Muscle layer of colon (tissue), 2 donors: ENCODE data around the gene C2CD5.
A peak's percentile ranks its signal among the peaks of the same experiment; 100 is the strongest.
"Not testable (repeated sequence)": the region's sequence is repeated elsewhere in the genome, so short reads cannot be mapped to it uniquely, and the experiment has no call there.

Experiments used
- H3K27ac ChIP-seq: one replicate; pipeline ENCODE4 v1.7.0; 2013; ENCODE audit warnings: low read depth, mild to moderate bottlenecking, low read length, moderate library complexity
- H3K27me3 ChIP-seq, 2 donors: one replicate each; pipeline ENCODE4 v1.7.0; 2013; ENCODE audit warnings: low read length in 2 of 2, mild to moderate bottlenecking in 2 of 2; ENCODE audit not compliant: insufficient read depth in 2 of 2, control insufficient read depth in 1 of 2
- H3K36me3 ChIP-seq: one replicate; pipeline ENCODE4 v1.7.0; 2013; ENCODE audit warnings: mild to moderate bottlenecking, low read length; ENCODE audit not compliant: insufficient read depth
- H3K4me1 ChIP-seq: one replicate; pipeline ENCODE4 v1.7.0; 2013; ENCODE audit warnings: mild to moderate bottlenecking, low read length; ENCODE audit not compliant: insufficient read depth
- H3K4me3 ChIP-seq, 2 donors: one replicate each; pipeline ENCODE4 v1.7.0; 2013; ENCODE audit warnings: low read length in 2 of 2, low read depth in 1 of 2, mild to moderate bottlenecking in 1 of 2, moderate library complexity in 1 of 2
- H3K9ac ChIP-seq: one replicate; pipeline ENCODE4 v1.7.0; 2013; ENCODE audit warnings: low read length
- H3K9me3 ChIP-seq: one replicate; pipeline ENCODE4 v1.7.0; 2013; ENCODE audit warnings: mild to moderate bottlenecking, low read length
- donor health status: abdominal sarcoma.
- donor health status: Adenocarcinoma of cecum.

Gene C2CD5

GRCh38 chr12:22562036-22563028 lies 18.0 kb upstream of the C2CD5 start:
- Histone ChIP-seq H3K4me3 (no peak overlapping the region), H3K27ac (no peak overlapping the region), H3K4me1 (no peaks in the 10 kb centered on the region), H3K9me3 (no peaks in the 10 kb centered on the region), H3K9ac (no peak overlapping the region), H3K36me3 (no peaks in the 10 kb centered on the region), H3K27me3 (no peaks in the 10 kb centered on the region)

- H3K4me1 ChIP-seq, H3K9me3 ChIP-seq, H3K27me3 ChIP-seq, H3K27ac ChIP-seq, H3K9ac ChIP-seq, H3K4me3 ChIP-seq, H3K36me3 ChIP-seq: not testable (repeated sequence)
Observed at GRCh38 chr12:22554750-22555149, 10.4 kb upstream of the C2CD5 start.

DNA sequence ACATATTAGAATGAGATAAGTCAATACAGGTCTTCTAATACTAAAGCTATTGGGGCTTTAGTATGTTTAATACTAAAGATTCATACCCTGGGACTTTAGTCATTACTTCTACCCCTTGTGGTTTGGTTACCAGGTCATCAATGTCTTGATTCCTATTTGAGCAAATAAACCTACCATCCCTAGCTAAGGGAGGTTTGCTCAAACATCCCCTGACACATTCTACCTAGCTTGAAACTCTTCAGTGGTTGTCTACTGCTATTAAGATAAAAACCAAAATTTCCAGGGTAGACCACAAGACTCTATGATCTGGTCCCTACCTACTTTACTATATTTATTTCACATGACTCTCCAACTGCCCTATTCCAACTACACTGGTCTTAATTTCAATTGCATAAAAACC lies 7.3 kb upstream of the C2CD5 start:
- H3K4me1 ChIP-seq = no peaks in the 10 kb centered on the region
- no peaks in the 10 kb centered on the region for H3K27me3 ChIP-seq
- no peak overlapping the region for H3K9ac ChIP-seq
- no peak overlapping the region for H3K27ac ChIP-seq
- no peaks in the 10 kb centered on the region for H3K9me3 ChIP-seq
- no peaks in the 10 kb centered on the region for H3K36me3 ChIP-seq
- H3K4me3 ChIP-seq = no peak overlapping the region

DNA sequence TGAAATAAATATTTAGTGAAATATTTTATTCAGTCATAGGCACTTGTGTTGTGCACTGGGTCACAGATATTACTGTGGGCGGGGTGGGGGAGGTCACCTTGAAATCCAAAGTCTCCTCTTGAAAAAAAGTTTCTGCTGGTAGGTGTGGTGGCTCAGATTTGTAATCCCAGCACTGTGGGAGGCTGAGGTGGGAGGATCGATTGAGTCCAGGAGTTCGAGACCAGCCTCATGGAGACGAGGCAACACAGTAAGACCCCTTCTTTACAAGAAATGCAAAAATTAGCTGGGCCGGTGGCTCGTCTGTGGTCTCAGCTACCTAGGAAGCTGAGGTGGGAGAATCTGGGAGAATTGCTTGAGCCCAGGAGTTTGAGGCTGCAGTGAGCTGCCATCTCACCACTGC lies 913 bp upstream of the C2CD5 start:
- Histone ChIP-seq H3K27ac (no peak overlapping the region), H3K9me3 (no peaks in the 10 kb centered on the region), H3K4me1 (peaks cover 26% of the 10 kb centered on the region), H3K9ac (no peak overlapping the region), H3K36me3 (no peaks in the 10 kb centered on the region), H3K4me3 (no peak overlapping the region), H3K27me3 (no peaks in the 10 kb centered on the region)

DNA sequence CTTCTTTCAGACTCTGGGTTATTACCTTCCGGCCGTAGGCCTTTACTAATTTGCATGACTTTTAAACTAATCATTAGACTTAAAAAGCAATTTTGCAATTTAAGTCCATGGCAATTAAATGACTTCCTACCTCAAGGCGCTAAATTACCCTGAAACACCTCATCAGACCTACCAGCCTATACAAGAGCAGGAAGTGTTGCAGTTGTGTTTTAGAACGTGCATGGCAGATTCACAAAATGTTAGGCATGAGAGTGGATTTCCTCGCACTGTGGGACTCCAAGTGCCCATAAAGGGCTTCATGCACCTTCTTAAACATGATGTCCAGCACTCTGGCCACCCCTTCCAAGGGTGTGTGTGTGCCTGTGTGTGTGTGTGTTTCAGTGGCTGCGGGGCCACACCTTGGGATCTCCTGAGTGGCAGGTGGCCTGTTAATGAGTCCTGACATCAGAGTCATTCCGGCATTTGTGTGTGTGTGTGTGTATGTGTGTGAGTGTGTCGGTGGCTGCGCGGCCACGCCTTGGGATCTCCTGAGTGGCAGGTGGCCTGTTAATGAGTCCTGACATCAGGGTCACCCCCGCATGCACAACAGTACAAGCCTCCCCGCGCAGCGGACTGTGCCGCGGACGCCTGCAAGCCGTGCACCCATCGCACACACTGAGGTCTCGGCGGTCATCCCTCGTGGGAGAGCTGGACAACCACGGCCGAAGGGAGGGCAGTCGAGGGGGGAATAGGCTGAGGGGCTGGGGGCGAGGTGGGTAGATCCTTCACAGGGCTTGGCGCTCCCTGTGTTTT lies 900 bp downstream of the C2CD5 start:
- no peaks in the 10 kb centered on the region for H3K36me3 ChIP-seq
- no peaks in the 10 kb centered on the region for H3K9me3 ChIP-seq
- H3K4me3 ChIP-seq = peak overlapping the region; percentile 91 to 97
- peaks cover 26% of the 10 kb centered on the region for H3K4me1 ChIP-seq
- H3K9ac ChIP-seq = peak overlapping the region; percentile 77
- H3K27ac ChIP-seq = peak overlapping the region; percentile 79
- H3K27me3 ChIP-seq = no peaks in the 10 kb centered on the region

GRCh38 chr12:22541496-22542155 lies 2.7 kb downstream of the C2CD5 start:
- peaks cover 26% of the 10 kb centered on the region for H3K4me1 ChIP-seq
- peak overlapping the region in 1 of 2 donors; percentile 5 for H3K4me3 ChIP-seq
- H3K9ac ChIP-seq = no peak overlapping the region
- H3K9me3 ChIP-seq = no peaks in the 10 kb centered on the region
- no peaks in the 10 kb centered on the region for H3K36me3 ChIP-seq
- no peak overlapping the region for H3K27ac ChIP-seq
- no peaks in the 10 kb centered on the region for H3K27me3 ChIP-seq

GRCh38 chr12:22539055-22539454 lies 5.3 kb downstream of the C2CD5 start:
- Histone ChIP-seq H3K36me3 (no peaks in the 10 kb centered on the region), H3K4me3 (no peak overlapping the region), H3K9ac (no peak overlapping the region), H3K27me3 (no peaks in the 10 kb centered on the region), H3K4me1 (peaks cover 26% of the 10 kb centered on the region), H3K27ac (no peak overlapping the region), H3K9me3 (no peaks in the 10 kb centered on the region)

GRCh38 chr12:22538311-22538710 lies 6.0 kb downstream of the C2CD5 start:
- Histone ChIP-seq H3K9ac (no peak overlapping the region), H3K36me3 (peaks cover 3% of the 10 kb centered on the region), H3K4me3 (no peak overlapping the region), H3K9me3 (no peaks in the 10 kb centered on the region), H3K27ac (no peak overlapping the region), H3K27me3 (no peaks in the 10 kb centered on the region), H3K4me1 (peaks cover 26% of the 10 kb centered on the region)

DNA sequence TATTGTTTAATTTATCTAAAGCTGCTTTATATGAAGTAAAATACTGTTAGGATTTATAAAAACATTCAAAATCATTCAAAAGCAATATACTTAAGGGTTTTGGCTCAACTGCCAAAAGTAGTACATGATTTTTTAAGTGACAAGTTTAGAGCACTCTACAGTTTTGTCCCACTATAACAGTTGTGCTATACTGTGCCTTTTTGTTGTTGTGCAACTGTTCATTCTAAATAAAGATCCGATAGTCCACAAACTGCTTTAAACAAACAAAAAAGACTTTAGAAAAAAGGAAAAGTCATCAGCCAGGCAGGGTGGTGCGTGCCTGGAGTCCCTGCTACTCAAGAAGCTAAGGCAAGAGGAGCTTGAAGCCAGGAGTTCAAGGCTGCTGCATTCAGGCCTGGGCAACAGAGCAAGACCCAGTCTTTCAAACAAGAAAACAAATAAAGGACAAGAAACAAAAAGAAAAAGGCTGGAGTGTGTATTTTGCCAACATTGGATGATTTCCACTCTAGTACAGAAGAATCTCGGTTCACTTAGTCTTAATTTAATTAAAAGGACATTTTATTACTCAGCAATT lies 7.3 kb downstream of the C2CD5 start:
- H3K4me1 ChIP-seq = peaks cover 13% of the 10 kb centered on the region
- H3K27ac ChIP-seq = no peak overlapping the region

GRCh38 chr12:22536346-22536945 lies 7.9 kb downstream of the C2CD5 start:
- H3K36me3 ChIP-seq = peaks cover 17% of the 10 kb centered on the region
- H3K4me1 ChIP-seq = peaks cover 8% of the 10 kb centered on the region
- H3K27ac ChIP-seq = no peak overlapping the region

More for the DNA sequence above, 7.3 kb downstream of the C2CD5 start:
- Histone ChIP-seq H3K9ac (no peak overlapping the region), H3K36me3 (peaks cover 13% of the 10 kb centered on the region), H3K4me3 (no peak overlapping the region), H3K9me3 (no peaks in the 10 kb centered on the region), H3K27me3 (no peaks in the 10 kb centered on the region)

More at GRCh38 chr12:22536346-22536945, 7.9 kb downstream of the C2CD5 start:
- no peaks in the 10 kb centered on the region for H3K27me3 ChIP-seq
- no peaks in the 10 kb centered on the region for H3K9me3 ChIP-seq
- no peak overlapping the region for H3K4me3 ChIP-seq
- H3K9ac ChIP-seq = no peak overlapping the region
